GM19238 (cell line): ENCODE results near the gene NEURL3.
"Not testable (repeated sequence)": the region's sequence is repeated elsewhere in the genome, so short reads cannot be mapped to it uniquely, and the experiment has no call there.

ENCODE experiments used
- DNase-seq: peaks from one replicate; pipeline ENCODE4 v3.0.0; 2011; ENCODE audit warnings: low spot score; ENCODE audit not compliant: insufficient read length

The NEURL3 gene

DNA sequence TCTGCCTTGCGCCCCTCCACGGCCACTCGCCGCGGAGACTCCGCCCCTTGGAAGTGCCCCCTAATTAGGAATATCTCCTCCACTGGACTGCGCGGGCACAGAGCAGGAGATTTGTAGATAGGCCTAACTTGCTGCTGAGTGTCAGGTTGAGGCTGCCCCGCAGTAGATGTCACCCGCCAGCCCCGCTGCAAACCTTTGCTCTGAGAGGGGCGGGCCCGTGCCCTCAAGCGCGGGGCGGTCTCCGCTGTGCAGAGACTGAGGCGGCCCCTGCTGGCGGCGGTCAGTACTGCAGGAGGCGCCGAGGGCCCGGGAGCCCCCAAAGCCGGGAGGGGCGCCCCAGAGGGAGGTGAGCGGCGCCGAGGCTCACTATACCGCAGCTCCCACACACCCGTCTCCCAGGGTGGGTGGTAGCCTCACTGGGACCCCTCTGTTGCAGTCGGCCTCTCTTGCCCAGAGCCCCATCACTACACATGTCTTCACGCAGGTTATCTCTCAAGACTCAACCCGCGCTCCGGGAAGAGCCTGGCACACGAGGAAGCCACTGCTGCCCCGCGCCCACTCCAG, 2.9 kb upstream of the NEURL3 start:
- DNase-seq: peak; percentile 81

DNA sequence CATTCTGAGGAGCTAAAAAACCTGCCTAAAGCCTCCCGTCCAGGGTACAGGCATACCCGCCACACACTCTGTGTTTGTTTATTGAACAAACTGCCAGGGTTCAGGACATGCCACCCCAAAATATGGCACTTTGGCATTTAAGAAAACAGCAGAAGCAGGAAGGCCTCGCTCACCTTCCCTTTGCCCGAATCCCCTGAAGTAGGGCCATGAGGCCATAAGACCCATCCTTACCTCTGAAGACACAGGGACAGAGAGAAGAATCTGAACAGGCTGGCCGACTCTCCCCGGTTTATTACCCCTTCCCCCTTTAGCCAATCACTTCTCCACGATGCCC, 1.7 kb upstream of the NEURL3 start:
- no peak for DNase-seq

DNA sequence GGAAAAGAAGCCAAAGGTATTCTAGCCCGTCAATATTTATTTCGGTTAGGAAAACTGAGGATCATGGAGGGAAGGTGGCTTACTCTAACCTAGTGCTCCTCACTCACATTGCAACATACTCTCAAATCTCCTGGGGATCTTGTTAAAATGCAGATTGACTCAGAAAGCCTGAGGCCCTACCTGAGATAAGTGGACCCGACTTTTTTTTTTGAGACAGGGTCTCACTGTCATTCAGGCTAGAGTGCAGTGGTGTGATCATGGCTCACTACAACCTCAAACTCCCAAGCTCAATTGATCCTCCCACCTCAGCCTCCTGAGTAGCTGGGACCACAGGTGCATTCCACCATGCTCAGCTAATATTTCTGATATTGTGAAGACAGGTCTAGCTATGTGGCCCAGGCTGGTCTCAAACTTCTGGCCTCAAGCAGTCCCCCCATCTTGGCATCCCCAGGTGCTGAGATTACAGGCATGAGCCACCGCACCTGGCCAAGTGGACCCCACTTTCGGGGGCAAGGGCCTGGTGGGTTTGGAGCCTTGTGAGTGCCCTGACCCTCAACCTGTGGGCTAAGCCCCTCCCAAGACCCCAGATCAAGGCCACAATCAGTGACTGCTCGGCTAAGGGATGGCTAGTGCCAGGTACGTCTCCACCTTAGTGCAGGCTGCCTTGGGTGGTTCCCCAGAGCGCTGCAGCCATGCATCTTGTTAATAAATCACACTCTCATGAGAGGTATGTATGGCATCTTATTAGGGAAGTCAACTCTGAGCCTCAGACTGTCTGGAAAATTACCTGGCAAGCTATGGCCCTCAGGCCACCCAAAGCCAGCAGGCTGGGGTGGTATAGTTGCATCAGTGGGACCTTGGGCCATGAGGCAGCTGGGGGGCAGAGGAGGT, 1.1 kb upstream of the NEURL3 start:
- no peak for DNase-seq

DNA sequence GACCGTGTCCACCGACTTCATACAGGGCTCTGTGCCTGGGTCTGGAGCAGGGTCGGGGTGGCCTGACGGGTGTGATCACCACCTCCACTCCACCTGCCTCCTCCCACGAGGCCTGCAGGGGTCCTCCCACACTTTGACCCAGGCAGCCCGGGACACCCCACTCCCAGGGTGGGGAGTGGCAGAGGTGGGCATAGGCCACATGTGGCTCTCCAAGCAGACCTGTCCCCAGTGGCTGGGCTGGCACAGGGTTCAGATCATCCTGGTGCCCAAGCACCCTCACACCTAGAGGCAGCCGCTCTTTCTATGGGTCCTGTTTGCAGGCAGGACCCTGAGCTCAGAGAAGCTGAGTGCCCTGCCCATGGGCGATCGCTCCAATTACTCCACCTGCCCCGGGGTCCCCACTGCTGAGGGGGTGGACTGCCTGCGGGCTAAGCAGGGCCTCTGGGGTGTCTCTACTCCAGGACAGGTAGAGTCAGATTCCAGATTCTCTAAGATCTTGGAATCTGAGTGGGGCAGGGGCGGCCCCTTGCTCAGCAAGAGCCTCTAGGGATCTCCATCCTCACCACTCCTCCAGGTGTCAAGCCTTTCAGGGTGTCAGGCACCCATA, 1.4 kb downstream of the NEURL3 start:
- DNase-seq: no peak

DNA sequence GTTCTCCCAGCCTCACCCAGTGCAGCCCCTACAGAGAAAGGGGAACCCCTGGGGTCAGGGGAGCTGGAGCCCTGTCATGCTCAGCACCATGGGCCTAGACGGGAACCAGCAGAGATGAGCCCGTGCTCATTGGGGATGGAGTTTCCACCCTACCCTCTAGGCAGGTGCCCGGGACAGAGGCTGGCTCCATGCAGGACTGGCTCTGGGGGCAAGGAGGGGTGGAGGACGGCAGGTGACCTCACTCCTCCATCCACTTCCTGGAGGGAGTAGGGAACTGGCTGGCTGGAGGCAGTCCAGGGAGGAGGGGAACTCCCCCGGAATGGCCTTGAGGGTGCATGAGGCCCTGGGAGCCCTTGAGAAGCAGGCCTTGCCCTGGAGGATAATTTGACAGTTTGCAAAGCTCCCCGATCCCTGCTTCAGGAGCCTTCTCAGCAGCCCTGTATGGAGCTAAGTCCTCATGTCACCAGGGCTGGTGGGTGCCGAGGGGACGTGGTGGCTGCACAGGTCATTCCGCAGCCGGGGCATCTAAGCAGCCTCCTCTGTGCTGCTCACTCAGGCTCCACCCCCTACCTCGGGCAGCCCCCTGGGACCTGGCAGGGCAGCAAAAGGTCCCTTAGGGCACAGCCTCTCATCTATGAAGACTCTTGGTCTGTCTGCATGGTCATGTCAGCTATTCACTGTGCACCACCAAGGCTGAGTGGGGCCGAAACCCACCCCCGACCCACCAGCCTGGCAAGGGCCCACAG, 2.1 kb downstream of the NEURL3 start:
- DNase-seq: no peak

DNA sequence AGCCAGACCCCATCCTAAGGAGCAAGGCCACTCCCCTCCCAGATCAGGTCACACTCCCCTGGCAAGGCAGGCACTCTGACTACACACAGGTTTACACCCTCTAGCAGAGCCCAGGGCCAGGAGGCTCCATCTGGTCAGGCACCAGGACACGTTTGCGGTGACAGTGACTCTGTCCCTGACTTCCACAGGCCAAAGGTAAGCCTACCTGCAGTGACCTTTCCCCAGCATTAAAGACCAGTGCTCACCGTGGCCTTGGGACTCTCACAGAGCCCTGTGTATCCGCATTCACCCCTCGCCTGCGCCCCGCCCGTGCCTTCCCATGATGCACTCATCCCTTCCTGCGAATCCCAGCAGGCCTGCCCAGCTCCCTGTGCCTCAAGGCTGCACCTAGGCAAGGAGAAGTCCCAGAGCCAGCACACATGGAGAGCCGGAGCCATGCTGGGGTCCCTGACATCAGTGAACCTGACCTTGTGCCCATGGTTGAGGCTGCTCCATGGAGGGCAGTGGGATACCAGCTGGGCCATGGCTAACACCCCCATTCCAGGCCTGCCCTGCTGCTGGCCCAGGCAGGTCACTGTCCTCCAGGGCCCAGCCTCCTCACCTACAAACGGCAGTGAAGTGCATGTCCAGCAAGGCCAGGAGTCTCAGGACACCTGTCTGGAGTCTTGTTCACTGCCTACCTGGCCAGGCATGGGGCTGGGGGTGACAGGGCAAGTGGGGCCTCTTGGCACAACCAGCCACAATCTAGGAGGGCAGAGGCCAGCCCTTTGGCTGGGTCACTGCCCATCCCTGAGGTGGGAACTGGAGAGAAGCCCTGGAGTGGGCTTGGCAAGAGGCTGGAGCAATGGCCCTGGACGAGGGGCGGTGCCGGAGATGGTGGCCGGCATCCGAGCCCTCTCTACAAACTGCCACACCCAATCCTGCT, 3.0 kb downstream of the NEURL3 start:
- DNase-seq: no peak

DNA sequence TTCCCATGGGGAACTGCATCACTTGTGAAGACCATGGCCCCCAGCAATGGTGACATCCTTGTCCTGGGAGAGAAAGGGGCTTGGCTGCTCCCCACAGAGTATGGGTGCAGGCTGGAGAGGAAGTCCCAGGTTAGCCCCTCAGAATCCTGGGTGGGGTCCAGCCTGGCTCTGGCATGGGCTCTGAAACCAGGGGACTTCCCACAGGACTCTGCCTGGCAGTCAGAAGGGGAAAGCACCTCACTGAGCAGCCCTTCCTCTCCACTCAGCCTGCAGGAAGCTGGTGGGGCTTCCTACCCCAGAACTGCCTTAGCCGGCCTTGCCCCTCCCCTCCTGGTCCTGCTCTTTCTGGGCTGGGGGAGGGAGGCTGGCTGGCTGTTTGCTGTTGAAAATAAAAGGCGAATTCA, 3.7 kb downstream of the NEURL3 start:
- peak; percentile 52 for DNase-seq

DNA sequence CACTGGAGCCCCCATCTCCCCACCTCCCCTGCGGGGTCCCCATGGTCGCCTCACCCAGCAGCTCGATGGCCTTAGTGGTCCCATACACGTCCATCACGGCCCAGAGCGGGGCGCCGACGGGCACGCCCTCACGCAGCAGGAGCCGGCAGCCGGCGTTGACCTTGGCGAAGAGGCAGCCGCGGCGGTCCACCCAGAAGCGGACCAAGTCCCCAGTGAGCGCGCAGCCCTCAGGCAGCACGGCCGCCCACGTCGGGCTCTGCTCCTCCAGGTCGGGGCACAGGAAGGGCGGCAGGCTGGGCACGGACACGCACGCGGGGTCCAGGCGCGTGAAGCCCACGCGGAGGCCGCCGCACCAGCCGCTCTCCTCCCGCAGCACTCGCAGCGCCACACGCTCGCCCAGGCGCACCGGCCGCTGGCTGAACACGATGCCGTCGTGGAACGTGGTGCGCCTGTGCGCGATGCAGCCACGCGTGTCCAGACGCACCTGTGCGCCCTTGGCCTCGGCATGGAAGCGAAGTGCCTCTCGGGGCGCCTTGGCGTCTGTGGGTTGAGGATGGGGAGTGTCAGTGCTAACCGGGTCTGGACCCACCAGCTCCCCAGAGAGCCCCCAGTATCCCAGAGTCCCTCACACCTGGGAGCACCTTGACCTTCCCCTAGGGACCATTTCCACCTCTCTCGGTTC, 4.6 kb downstream of the NEURL3 start:
- no peak for DNase-seq

DNA sequence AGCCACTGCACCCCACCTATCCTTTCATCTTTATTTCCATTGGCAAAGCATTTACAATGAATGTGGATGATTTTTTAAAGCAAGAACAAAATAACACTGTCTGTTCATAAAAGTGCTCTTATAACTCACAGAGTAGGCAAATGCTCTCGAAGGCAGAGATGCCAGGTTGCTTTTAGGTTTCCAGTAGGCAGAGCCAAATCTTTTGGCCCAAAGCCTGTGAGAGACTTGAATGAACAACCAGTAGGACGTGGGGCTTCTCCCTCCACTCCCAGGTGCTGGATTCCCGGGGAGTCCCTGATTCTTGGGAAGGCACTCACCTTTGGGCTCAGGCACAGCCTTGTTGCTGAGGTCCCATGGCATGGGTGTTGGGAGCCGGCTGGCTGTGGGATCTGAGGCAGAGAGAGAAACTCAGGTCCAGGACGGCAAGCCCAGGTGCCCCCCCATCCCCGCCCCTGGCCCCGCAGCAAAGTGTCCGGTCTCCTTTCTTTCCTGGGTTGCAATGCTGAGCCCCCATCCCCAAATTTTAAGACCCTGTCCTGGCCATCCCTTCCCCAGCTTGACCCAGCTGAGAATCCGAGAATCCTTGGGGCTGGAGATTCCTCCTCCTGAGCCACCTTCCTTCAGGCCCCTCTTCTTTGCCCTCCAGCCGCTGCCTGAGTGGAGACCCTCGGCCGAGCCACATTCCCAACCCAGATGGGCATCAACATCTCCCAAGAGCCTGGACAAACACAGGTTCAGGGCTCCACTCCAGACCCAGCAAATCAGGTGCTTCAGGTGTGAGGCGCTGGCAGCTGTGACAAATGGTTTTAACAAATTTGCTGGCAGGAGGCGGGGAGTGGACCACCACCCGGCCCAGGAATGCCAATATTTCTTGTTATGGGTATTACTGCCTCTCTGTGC, 5.8 kb downstream of the NEURL3 start:
- no peak for DNase-seq

DNA sequence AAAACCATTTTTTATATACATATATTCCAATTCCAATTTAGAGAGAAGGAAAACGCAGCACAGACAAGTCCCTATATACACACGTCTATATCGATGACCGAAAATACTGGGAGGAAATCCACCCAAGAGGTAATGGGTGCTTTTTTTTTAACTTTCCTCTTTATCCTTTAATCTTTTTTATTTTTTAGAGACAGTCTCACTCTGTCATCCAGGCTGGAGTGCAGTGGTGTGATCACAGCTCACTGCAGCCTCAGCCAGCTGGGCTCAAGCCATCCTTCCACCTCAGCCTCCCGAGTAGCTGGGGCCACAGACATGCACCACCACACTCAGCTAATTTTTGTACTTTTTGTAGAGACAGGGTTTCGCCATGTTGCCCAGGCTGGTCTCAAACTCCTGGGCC, 6.5 kb downstream of the NEURL3 start:
- DNase-seq: not testable (repeated sequence)

DNA sequence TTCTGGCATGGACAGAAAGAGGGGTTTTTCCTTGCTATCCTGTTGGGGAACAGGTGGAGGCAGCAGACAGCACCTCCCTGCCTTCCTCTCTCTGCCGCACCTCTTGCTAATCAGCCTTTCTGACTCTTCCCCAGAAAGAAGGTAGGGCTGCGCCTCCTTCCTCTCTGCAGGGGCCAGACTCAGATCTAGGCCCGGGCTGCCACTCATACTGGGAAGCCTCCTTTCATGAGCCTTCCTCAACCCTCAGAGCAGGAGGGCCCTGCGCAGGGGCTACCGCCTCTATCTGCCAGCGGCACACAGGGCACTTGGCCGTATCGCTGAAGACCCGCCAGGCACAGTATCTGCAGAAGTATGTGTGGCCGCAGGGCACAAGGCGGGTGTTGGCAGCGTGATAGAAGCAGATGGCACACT, 7.1 kb downstream of the NEURL3 start:
- DNase-seq: no peak

DNA sequence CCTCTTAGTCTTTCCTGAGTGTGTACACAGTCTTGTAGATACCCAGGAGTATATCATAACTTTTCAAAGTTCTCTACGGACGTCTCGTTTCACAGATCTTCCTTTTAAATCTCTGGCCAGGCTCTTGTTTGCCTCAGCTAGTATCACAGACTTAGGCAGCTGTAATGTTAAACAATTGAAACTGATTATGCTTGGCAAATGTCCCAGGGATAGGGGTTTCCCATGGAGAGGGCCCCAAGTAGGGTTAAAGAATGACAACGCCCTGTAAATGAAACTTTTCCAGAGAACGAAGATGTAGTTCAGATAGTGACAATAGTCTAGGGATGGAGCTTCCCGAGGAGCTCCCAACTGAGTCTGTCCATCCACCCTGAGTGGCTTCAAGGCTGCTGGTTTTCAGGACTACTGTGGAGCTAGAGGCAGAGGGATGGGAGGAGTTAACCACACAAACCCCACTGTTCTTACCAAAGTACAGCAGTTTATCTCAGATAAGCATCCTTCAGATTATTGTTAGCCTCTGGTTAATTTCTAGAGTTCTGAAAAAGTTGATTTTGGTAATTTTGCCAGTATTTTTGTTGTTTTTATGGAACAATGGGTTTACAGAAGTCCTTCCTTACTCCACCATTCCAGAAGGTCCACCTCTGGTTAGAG, 9.1 kb downstream of the NEURL3 start:
- no peak for DNase-seq

DNA sequence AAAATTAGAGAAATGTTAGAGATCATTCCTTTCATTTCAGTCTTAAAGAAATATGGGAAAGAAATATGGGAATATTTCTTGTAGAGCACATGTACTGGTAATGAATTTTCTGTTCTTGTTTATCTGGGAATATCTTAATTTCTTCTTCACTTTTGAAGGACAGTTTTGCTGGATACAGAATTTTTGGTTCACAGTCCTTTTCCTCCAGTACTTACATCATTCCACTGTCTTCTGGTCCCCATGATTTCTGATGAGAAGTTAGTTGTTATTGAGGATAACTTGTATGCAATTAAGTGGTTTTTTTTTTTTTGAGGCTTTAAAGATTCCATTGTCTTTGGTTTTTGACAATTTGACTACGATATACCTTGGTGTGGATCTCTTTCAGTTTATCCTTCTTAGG, 11.0 kb downstream of the NEURL3 start:
- DNase-seq: no peak

DNA sequence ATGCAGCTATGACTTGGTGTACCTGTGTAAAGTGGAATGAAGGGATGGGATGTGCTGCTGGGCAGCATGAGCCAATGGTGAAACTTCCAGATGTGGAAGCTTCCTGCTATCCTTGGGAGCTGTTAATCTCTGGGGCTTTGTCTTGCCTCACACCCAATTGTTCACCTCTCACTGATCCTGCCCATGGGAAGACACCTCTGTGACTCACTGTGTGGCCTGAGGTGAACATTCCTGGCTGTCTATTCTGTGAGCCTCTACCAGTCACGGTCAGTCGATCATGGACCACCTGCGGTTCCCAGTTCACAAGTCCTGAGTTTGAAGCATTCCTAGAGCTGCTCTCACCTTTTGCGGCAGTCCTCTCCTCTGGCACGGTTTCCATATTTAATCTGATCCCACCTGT, 12.1 kb downstream of the NEURL3 start:
- DNase-seq: no peak

DNA sequence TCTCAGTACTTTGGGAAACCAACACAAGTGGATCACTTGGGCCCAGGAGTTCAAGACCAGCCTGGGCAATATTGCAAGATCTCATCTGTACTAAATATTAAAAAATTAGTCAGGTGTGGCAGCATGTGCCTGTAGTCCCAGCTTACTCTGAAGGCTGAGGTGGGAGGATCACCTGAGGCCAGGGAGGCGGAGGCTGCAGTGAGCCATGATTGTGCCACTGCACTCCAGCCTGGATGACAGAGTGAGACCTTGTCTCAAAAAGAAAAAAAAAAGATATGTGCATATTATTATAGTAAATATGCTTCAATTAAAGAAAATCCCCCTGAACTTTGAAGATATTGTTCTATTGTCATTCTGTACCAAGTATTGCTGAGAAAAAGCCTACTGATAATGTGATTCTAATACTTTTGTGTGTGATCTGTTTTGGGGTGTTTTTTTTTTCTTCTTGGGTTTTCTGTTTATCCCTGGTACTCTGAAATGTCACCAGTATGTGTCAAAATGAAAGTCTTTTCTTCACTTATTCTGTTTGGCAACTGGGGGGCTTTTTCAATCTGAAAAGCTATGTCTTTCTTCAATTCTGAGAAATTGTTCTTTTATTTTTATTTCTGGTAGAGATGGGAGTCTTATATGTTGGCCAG, 13.2 kb downstream of the NEURL3 start:
- DNase-seq: no peak

DNA sequence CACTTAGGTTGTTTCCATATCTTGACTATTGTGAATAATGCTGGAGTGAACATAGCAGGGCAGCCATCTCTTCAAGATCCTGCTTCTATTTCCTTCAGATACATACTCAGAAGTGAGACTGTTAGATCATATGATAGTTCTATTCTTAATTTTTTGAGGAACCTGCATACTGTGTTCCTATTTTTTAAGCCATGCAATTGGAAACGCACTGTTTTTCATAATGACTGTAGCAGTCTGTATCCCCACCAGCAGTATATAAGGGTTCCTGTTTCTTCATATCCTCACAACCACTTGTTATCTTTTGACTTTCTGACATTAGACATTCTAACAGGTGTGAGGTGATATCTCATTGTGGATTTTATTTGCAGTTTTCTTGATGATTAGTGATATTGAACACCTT, 15.5 kb downstream of the NEURL3 start:
- no peak for DNase-seq

DNA sequence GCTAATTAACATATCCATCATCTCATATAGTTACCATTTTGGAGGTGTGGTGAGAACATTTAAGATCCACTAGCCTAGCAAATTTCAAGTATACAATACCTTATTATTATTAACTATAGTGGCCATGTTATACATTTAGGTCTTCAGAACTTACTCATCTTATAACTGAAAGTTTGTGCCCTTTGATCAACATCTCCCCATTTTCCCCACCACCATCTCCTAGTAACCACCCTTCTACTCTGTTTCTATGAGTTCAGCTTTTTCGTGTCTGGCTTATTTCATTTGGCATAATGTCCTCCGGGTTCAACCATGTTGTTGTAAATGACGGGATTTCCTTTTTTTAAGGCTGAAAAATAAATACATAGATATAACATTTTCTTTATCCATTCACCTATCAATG, 15.9 kb downstream of the NEURL3 start:
- DNase-seq: no peak

DNA sequence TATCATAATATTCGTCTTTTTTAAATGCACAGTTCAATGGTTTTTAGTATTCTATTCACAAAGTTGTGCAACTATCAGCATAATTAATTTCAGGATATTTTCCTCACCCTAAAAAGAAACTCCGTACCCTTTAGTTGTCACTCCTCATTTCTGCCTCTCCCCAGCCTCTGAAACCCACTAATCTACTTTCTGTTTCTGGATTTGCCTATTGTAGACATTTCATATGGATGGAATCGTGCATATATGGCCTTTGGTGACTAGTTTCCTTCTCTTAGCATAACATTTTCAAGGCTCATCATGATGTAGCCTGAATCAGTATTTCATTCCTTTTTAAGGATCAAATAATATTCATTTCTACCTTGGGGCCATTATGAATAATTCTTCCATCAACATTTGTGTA, 18.5 kb downstream of the NEURL3 start:
- no peak for DNase-seq
